Inflammatory macrophage (primary cell): Measurements from ENCODE around the gene CFC1.
"Not testable (repeated sequence)": the region's sequence is repeated elsewhere in the genome, so short reads cannot be mapped to it uniquely, and the experiment has no call there.

ENCODE experiments used
- DNase-seq, 2 donors: peaks; one replicate each; pipeline ENCODE4 v3.0.0-alpha.2; 2020 to 2022

CFC1 gene

GRCh38 chr2:130582970-130583369 is 16.4 kb downstream of the CFC1 start:
- not testable (repeated sequence) for DNase-seq

- DNase-seq = not testable (repeated sequence)
Measured at GRCh38 chr2:130581491-130581890, 17.9 kb downstream of the CFC1 start.

- not testable (repeated sequence) for DNase-seq
Measured at GRCh38 chr2:130579121-130579520, 20.3 kb downstream of the CFC1 start.

- not testable (repeated sequence) for DNase-seq
Measured at GRCh38 chr2:130577559-130577958, 21.8 kb downstream of the CFC1 start.

GRCh38 chr2:130576209-130576784 is 23.1 kb downstream of the CFC1 start:
- not testable (repeated sequence) for DNase-seq

GRCh38 chr2:130574230-130574629 is 25.1 kb downstream of the CFC1 start:
- DNase-seq = not testable (repeated sequence)

GRCh38 chr2:130571929-130572328 is 27.4 kb downstream of the CFC1 start:
- not testable (repeated sequence) for DNase-seq

GRCh38 chr2:130566165-130566564 is 33.2 kb downstream of the CFC1 start:
- not testable (repeated sequence) for DNase-seq

GRCh38 chr2:130556441-130556840 is 42.9 kb downstream of the CFC1 start:
- DNase-seq = not testable (repeated sequence)

- not testable (repeated sequence) for DNase-seq
Measured at GRCh38 chr2:130554178-130554577, 45.2 kb downstream of the CFC1 start.

GRCh38 chr2:130549475-130549874 is 49.9 kb downstream of the CFC1 start:
- not testable (repeated sequence) for DNase-seq

GRCh38 chr2:130548418-130548817 is 51.0 kb downstream of the CFC1 start:
- not testable (repeated sequence) for DNase-seq

GRCh38 chr2:130544978-130545377 is 54.4 kb downstream of the CFC1 start:
- DNase-seq = not testable (repeated sequence)

GRCh38 chr2:130543785-130544528 is 55.4 kb downstream of the CFC1 start:
- not testable (repeated sequence) for DNase-seq

GRCh38 chr2:130542789-130543188 is 56.6 kb downstream of the CFC1 start:
- not testable (repeated sequence) for DNase-seq
